Fibroblast of mammary gland (primary cell): ENCODE measurements around the gene HRC.
"Not testable (repeated sequence)": the region's sequence is repeated elsewhere in the genome, so short reads cannot be mapped to it uniquely, and the experiment has no call there.

Experiments
- DNase-seq: peaks from one replicate; pipeline ENCODE4 v3.0.0-alpha.2; 2010; ENCODE audit warnings: low read depth
- H3K4me3 ChIP-seq: 2 replicates; pipeline ENCODE4 v1.5.1; 2011; ENCODE audit warnings: low read depth, mild to moderate bottlenecking, low read length, moderate library complexity; ENCODE audit not compliant: control insufficient read depth
- CTCF ChIP-seq: conservative IDR thresholded peaks from 2 replicates; pipeline ENCODE4 v1.5.1; 2011; ENCODE audit warnings: low read depth, low read length, inconsistent platforms; ENCODE audit not compliant: control insufficient read depth, insufficient read depth

Gene HRC

GRCh38 chr19:49193822-49194394 is 38.7 kb upstream of the HRC start:
- H3K4me3 ChIP-seq: no peak overlapping the region
- TF ChIP-seq CTCF: no peak
- no peak for DNase-seq

DNA sequence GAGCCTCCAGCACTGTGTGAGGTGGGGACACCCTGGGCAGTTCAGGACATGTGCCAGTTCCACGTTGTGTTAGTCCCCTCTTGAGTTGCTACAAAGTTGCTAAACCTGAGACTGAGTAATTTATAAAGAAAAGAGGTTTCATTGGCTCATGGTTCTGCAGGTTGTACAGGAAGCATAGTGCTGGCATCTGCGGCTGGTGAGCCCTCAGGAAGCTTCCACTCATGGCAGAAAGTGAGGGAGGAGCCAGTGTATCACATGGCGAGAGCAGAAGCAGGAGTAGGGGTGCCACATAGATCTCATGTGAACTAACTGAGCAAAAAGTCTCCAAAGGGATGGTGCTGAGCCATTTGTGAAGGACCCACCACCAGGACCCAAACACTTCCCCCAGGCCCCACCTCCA is 35.6 kb upstream of the HRC start:
- DNase-seq: no peak
- H3K4me3 ChIP-seq: no peak overlapping the region
- TF ChIP-seq CTCF: no peak

- DNase-seq: no peak
- TF ChIP-seq CTCF: no peak
- H3K4me3 ChIP-seq: no peak overlapping the region
Observed at GRCh38 chr19:49189259-49189658, 34.1 kb upstream of the HRC start.

- DNase-seq: no peak
- H3K4me3 ChIP-seq: no peak overlapping the region
- no peak for TF ChIP-seq CTCF
Observed at GRCh38 chr19:49188626-49189200, 33.5 kb upstream of the HRC start.

- DNase-seq: no peak
- no peak for TF ChIP-seq CTCF
Observed at GRCh38 chr19:49186108-49186507, 30.9 kb upstream of the HRC start.

GRCh38 chr19:49182848-49183375 is 27.7 kb upstream of the HRC start:
- no peak for DNase-seq
- H3K4me3 ChIP-seq: no peak overlapping the region
- TF ChIP-seq CTCF: no peak

More at GRCh38 chr19:49186108-49186507, 30.9 kb upstream of the HRC start:
- H3K4me3 ChIP-seq: no peak overlapping the region

DNA sequence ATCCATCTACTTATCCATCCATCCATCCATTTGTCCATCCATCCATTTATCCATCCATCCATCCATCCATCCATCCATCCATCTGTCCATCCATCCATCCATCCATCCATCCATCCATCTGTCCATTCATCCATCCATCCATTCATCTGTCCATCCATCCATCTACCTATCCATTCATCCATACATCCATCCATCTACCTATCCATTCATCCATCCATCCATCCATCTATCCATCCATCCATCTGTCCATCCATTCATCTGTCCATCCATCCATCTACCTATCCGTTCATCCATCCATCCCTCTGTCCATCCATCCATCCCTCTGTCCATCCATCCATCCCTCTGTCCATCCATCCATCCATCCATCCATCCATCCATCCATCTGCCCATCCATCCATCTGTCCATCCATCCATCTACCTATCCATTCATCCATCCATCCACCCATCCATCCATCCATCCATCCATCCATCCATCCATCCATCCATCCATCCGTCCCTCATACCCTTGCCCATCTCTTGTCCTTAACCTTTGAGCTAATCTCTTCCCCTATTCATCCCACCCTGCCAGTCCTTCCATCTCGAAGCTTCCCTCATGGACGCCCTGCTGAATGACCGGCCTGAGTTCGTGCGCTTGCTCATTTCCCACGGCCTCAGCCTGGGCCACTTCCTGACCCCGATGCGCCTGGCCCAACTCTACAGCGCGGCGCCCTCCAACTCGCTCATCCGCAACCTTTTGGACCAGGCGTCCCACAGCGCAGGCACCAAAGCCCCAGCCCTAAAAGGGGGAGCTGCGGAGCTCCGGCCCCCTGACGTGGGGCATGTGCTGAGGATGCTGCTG is 27.0 kb upstream of the HRC start:
- not testable (repeated sequence) for H3K4me3 ChIP-seq, DNase-seq
